VCaP (cell line): Measurements from ENCODE around the gene CYP2A6.

ENCODE experiments used
- H3K27ac ChIP-seq: fragments of 450-650 bp; 2 replicates; pipeline ENCODE4 v1.5.1; 2017
- CTCF ChIP-seq: fragments of 450-650 bp; conservative IDR thresholded peaks from 2 replicates; pipeline ENCODE4 v1.5.1; 2017; ENCODE audit warnings: mild to moderate bottlenecking, moderate library complexity

The CYP2A6 gene

GRCh38 chr19:40810160-40810559 lies 40.1 kb downstream of the CYP2A6 start:
- no peak overlapping the region for H3K27ac ChIP-seq
- TF ChIP-seq CTCF: no peak

GRCh38 chr19:40809358-40810086 lies 40.7 kb downstream of the CYP2A6 start:
- no peak overlapping the region for H3K27ac ChIP-seq
- TF ChIP-seq CTCF: no peak

GRCh38 chr19:40808497-40808896 lies 41.8 kb downstream of the CYP2A6 start:
- TF ChIP-seq CTCF: no peak
- peak overlapping the region; percentile 91; the same call in 1 of the 2 replicates for H3K27ac ChIP-seq

- peak overlapping the region; percentile 91; the same call in 1 of the 2 replicates for H3K27ac ChIP-seq
- TF ChIP-seq CTCF: peak; percentile 12; the same call in 1 of the 2 replicates
Observed at GRCh38 chr19:40808021-40808325, 42.3 kb downstream of the CYP2A6 start.

GRCh38 chr19:40807147-40808020 lies 42.9 kb downstream of the CYP2A6 start:
- TF ChIP-seq CTCF: peak; percentile 67
- H3K27ac ChIP-seq: peak overlapping the region; percentile 91

GRCh38 chr19:40806423-40807146 lies 43.7 kb downstream of the CYP2A6 start:
- TF ChIP-seq CTCF: peak; percentile 7; the same call in 1 of the 2 replicates
- peak overlapping the region; percentile 91 for H3K27ac ChIP-seq
